PFSK-1 (cell line): ENCODE results near the gene LINGO3.

ENCODE experiments used
- POLR2AphosphoS5 ChIP-seq: IDR thresholded peaks from 2 replicates; pipeline ENCODE4 v1.6.1; 2012; ENCODE audit warnings: low read depth, mild to moderate bottlenecking, control low read depth, low read length, moderate library complexity
- SIN3A ChIP-seq: IDR thresholded peaks from 2 replicates; pipeline ENCODE4 v1.6.1; 2012; ENCODE audit warnings: mild to moderate bottlenecking, low read length, moderate library complexity, borderline replicate concordance; ENCODE audit not compliant: insufficient read depth
- TAF1 ChIP-seq: IDR thresholded peaks from 2 replicates; pipeline ENCODE4 v1.6.1; 2012; ENCODE audit warnings: low read length, control low read depth, borderline replicate concordance; ENCODE audit not compliant: insufficient read depth

DNA sequence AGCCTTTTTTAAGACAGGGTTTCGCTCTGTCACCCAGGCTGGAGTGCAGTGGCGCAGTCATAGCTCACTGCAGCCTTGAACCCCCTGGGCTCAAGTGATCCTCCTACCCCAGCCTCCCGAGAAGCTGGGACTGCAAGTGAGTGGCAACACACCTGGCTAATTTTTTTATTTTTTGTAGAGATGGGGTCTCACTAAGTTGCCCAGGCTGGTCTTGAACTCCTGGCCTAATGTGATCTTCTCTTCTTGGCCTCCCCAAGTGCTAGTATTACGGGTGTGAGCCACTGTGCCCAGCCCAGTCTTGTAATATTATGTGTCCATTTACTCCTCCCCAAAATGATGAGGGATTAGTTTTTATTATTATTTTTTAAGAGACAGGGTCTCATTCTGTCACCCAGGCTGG, 3.1 kb upstream of the LINGO3 start:
- TF ChIP-seq POLR2AphosphoS5 = no peak
- TF ChIP-seq TAF1 = no peak
- TF ChIP-seq SIN3A = no peak
